WTC11 (cell line): Measurements from ENCODE around the gene STK26.

Experiments used
- CTCF ChIP-seq: fragments of 200-600 bp; IDR thresholded peaks from 2 replicates; pipeline ENCODE4 v1.8.0; 2022; ENCODE audit warnings: antibody characterized with exemption
- SMAD4 ChIP-seq: sonication (generic); formaldehyde crosslinking; IDR thresholded peaks from 2 replicates; pipeline ENCODE4 v1.8.0; 2022; ENCODE audit warnings: mild to moderate bottlenecking, missing genetic modification reagents

- TF ChIP-seq CTCF (no peak), SMAD4 (CRISPR knock-in tag) (no peak)
Observed at GRCh38 chrX:132041015-132041414, 17.9 kb downstream of the STK26 start.
